Activated CD8-positive, alpha-beta memory T cell treated with anti-CD3 and anti-CD28 coated beads for 24 hours (primary cell): ENCODE results near the gene ACBD6.

ENCODE experiments used
- DNase-seq: peaks from one replicate; pipeline ENCODE4 v3.0.0-alpha.2; 2020

ACBD6 gene

GRCh38 chr1:180252638-180253536 is 249.5 kb downstream of the ACBD6 start:
- peak; percentile 85 for DNase-seq

- no peak for DNase-seq
These were observed 250.7 kb downstream of the ACBD6 start for GRCh38 chr1:180251526-180252305.

DNA sequence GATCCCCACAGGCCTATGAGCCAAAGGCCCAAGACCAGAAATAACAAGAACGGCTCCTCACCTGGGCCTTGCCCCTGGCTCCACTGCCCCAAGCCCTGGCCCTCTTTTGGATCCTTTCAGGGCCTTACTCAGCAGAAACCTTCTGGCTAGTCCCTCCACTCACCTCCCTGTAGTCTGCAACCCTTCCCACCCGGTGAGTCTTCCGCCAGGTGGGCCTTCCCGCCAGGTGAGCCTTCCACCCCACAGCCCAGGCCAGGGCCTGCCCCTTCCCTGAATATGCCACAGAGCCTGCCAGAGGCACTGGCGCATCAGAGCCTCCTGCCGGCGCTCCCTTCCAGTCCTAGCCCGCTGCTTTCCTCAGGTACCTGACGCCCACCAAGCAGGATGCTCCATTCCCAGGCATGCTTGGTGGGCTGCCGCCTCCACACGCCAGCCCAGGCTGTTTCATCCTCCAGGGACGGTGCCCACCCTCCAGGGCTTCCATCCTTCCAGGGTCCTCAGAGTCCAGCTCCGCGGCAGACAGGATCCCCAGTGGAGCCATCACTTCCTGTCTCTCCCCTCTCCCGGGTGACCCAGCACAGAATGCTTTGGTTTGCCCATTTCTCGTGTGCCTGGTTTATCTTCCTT is 251.4 kb downstream of the ACBD6 start:
- no peak for DNase-seq

- DNase-seq: no peak
These were observed 251.9 kb downstream of the ACBD6 start for GRCh38 chr1:180250499-180250770.

- DNase-seq: no peak
These were observed 252.5 kb downstream of the ACBD6 start for GRCh38 chr1:180249725-180250498.

DNA sequence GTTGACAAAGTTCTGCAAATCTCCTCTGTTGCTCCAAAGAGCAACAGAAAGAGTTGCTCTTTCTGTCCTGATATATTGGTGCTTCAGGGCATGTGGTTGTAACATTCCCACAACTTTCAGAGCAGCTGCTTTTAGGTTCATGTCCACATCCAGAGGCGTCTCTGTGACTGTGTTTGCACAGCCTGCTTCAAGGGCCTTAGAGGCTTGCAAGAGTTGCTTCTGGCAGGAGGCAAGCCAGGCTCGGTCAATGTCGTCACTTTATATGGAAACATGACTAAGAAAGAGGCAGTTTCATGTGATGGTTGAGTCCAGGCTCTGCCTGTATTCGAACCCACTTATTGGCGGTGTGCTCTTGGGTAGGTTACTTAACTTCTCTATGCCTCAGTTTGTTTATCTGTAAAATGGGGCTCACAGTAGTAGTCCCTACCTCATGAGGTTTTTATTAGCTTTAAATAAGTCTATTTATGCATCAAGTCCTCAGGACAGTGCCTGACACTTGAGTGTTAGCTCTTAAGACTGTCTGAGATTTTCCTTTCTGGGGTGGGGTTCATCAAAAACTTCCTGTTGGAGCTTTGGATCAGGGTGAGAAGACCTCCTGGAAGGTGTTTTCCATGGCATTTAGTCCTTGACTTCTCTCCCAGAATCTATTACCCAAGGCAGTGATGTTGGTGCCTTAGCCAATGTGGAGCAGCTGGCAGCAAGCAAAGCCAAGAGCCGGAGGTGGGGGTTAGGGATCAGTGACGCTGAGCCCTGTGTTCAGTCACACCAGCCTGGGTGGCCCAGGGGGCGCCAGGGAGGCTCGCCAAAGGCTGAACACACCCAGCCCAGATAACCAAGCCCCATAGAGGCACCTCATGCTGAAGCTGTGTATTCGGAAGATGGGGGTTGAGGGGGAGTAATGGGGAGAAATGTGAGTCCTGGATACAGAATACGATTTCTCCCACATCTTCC is 253.4 kb downstream of the ACBD6 start:
- no peak for DNase-seq

DNA sequence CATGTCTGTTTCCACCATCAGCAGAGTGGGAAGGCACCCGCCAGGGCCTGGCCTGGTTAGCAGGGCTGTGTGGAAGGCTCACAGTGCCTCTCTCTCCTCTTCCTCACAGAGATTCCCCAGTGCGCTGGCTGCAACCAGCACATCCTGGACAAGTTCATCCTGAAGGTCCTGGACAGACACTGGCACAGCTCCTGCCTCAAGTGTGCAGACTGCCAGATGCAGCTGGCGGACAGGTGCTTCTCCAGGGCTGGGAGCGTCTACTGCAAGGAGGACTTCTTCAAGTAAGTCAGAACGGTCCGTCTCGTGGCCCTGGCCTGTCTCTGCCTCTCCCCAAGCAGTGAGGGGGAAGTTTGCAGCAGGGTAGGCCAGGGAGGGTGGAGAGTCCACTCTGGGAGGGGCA is 254.2 kb downstream of the ACBD6 start:
- no peak for DNase-seq

- DNase-seq: no peak
These were observed 254.8 kb downstream of the ACBD6 start for GRCh38 chr1:180247580-180247979.

GRCh38 chr1:180247061-180247460 is 255.3 kb downstream of the ACBD6 start:
- DNase-seq: no peak

DNA sequence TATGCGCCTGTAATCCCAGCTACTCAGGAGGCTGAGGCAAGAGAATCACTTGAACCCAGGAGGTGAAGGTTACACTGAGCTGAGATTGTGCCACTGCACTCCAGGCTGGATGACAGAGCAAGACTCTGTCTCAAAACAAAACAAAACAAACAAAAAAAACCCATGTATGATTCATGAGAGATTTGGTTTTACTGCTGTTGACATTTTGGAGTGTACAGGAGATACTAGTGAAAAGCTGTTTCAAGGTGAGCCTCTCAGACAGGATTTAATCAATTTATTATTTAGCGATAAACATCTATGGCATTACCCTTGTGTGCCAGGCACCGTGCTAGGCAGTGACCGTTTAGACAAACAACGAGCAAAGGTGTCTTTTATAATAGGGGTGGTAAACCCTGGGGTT is 255.8 kb downstream of the ACBD6 start:
- DNase-seq: no peak

GRCh38 chr1:180244840-180245239 is 257.5 kb downstream of the ACBD6 start:
- DNase-seq: no peak

DNA sequence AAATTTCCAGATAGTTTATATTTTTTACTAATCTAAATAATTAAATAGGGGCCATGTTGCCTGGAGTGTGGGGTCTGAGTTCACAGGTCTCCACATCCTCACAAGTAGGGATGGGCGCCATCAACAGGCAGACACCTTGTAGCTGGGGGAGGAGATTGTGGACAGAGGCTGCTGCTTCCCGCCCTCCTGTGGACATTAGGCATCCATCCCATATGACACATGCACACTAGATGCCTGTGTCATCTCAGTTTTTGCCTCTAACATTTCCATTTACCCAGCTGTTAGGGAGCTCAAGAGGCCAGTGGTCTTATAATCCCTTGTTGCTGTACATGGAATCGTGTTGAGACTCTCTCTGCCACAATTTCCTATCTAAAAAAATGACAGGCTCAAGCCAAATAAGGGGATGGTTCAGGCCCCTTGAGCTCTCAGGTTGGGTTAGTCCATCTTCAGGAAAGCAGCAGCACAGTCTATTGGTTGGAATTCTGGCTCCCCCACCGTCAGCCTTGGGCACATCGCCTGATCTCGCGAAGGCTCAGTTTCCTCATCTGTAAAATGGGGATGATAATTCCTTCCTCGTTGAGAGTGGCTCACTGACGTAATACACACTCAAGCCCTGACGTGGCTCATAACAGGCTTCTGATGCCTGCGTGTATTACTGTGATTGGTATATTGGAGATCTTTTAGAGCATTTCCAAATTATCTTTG is 258.7 kb downstream of the ACBD6 start:
- no peak for DNase-seq

GRCh38 chr1:180241716-180242544 is 260.4 kb downstream of the ACBD6 start:
- DNase-seq: no peak

DNA sequence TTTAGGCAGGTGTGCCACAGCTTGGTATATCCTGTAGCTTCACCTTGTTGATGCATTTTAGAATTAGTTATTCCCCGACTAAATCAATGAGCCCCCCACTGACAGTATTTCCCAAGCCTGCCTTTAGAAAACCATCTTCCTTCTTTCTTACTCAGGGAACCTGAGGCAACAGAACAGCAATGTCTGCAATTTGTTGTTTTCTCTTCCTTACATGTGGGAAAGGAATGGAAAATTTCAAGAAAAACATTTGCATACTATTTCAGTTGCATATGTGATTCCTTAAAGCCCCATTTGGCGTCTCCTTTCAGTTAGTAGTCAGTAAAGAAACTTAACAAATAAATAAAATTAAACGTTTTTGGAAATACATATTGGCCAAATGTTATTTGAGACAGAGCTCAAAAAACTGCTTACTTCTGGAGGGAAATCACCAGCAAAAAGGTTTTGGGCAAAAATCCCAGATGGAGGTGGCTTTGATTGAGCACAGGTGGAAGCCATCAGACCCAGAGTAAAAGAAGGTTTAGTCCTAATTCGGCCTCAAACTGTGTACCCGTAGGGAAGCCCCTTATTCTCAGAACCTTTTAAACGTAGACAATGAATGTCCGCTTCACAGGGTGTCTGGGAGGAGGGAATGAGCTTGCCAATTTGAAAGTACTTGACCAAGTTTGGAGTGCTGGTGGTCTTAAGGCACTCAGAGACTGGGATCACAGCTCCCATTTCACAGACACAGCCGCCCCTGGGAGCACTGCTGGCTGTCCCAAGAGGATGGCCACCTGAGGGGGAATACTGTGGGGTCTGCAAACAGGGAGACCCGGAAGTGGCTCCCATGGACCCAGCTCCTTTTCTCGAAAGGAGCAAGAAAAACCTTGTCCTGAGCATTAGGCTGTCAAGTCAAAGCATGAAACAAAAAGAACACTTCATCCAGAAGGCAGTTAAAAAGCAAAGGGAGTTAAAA is 263.0 kb downstream of the ACBD6 start:
- no peak for DNase-seq

DNA sequence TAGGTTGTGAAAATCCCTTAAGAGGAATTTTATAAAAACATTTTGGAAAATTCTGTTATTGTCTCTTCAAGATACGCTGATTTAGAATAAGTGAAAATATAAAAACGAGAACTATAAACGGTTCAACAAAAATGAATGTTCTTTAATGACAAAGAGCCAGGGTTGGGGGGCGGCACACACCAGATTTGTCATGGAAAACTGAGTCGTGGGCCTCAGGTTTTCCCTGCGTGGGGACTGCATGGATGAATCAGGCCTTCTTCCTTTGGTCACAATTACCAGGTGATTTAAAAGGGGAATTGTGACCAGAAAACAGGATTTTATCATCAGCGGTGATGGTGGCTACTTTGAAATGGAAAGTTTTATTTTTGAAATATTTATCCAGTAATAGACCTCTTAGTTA is 263.7 kb downstream of the ACBD6 start:
- DNase-seq: no peak
